GM23338 (cell line): ENCODE results near the gene AKAP17A.

Experiments
- CREB1 ChIP-seq: fragments of 250-450 bp; sonication (Bioruptor Pico); IDR thresholded peaks from 2 replicates; pipeline ENCODE4 v1.5.0; 2020; ENCODE audit warnings: low read depth, mild to moderate bottlenecking, moderate library complexity
- EZH2 ChIP-seq: fragments of 200-600 bp; sonication (generic); IDR thresholded peaks from one replicate; pipeline ENCODE4 v1.8.0; 2017; ENCODE audit warnings: antibody characterized with exemption, mild to moderate bottlenecking, low read depth; ENCODE audit not compliant: unreplicated experiment
- EZH2phosphoT487 ChIP-seq: fragments of 200-600 bp; sonication (generic); IDR thresholded peaks from one replicate; pipeline ENCODE4 v1.8.1; 2018; ENCODE audit warnings: antibody characterized with exemption; ENCODE audit not compliant: unreplicated experiment
- JUNB ChIP-seq: IDR thresholded peaks from one replicate; pipeline ENCODE4 v1.6.1; 2016; ENCODE audit warnings: antibody characterized with exemption; ENCODE audit not compliant: unreplicated experiment
- NANOG ChIP-seq: IDR thresholded peaks from 2 replicates; pipeline ENCODE4 v1.6.1; 2016; ENCODE audit warnings: antibody characterized with exemption, borderline replicate concordance
- POLR2AphosphoS5 ChIP-seq: IDR thresholded peaks from 2 replicates; pipeline ENCODE4 v1.6.1; 2016; ENCODE audit warnings: antibody characterized with exemption, low read depth
- STAT1 ChIP-seq: IDR thresholded peaks from one replicate; pipeline ENCODE4 v1.6.1; 2016; ENCODE audit warnings: antibody characterized with exemption; ENCODE audit not compliant: unreplicated experiment
- ZNF331 ChIP-seq: fragments of 250-450 bp; sonication (Bioruptor Pico); IDR thresholded peaks from 2 replicates; pipeline ENCODE4 v1.5.0; 2020; ENCODE audit warnings: low read depth, mild to moderate bottlenecking, moderate library complexity
- TF ChIP-seq, protein P1 (sequence below), 2 experiments: fragments of 200-600 bp in 1 of 2; sonication (generic) in 1 of 2; conservative IDR thresholded peaks; 2 replicates each; pipeline versions ENCODE4 v1.5.1 to v1.6.1; 2016 to 2017; ENCODE audit warnings: antibody characterized with exemption in 2 of 2, low read depth in 2 of 2, mild to moderate bottlenecking in 2 of 2, moderate library complexity in 1 of 2

DNA sequence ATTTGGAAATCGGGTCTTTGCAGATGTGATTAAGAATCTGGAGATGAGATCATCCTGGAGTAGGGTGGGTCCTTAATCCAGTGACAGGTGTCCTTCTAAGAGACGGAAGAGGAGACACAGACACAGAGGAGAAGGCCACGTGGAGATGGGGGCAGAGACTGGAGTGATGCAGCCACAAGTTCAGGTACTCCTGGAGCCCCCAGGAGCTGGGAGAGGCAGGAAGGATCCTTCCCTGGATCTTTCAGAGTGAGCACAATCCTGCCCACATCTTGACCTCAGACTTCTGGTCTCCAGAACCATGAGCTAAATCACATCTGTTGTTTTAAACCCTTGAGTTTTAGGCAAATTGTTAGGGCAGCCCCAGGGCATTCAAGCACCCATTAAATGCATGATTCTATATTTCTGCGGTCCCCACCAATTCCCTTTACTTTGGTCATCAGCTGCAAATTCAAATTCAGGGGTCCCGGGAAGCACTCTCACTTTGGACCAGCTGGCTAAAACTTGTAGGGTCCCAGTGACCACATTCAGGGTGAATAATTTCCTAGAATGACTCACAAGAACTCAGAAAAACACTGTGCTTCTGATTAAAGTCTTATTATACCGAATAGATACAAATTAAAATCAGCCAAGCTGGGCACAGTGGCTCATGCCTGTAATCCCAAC, 12.8 kb upstream of the AKAP17A start:
- TF ChIP-seq, protein P1, sequence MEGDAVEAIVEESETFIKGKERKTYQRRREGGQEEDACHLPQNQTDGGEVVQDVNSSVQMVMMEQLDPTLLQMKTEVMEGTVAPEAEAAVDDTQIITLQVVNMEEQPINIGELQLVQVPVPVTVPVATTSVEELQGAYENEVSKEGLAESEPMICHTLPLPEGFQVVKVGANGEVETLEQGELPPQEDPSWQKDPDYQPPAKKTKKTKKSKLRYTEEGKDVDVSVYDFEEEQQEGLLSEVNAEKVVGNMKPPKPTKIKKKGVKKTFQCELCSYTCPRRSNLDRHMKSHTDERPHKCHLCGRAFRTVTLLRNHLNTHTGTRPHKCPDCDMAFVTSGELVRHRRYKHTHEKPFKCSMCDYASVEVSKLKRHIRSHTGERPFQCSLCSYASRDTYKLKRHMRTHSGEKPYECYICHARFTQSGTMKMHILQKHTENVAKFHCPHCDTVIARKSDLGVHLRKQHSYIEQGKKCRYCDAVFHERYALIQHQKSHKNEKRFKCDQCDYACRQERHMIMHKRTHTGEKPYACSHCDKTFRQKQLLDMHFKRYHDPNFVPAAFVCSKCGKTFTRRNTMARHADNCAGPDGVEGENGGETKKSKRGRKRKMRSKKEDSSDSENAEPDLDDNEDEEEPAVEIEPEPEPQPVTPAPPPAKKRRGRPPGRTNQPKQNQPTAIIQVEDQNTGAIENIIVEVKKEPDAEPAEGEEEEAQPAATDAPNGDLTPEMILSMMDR (conservative IDR thresholded peaks at IDR 0.05; ENCODE audit: low read depth in 2 of 2): no peak
- TF ChIP-seq JUNB (no peak), POLR2AphosphoS5 (no peak), EZH2 (no peak), STAT1 (no peak), NANOG (no peak), EZH2phosphoT487 (no peak), ZNF331 (CRISPR knock-in tag) (no peak), CREB1 (CRISPR knock-in tag) (no peak)
